Transverse colon (tissue), 4 donors: ENCODE measurements around the gene FOSL1. TPM values are rescaled to one million over a fixed set of nuclear protein-coding genes. Genes with fewer than 3 reads are reported as not detected.

Experiments
- DNase-seq: peaks from one replicate; pipeline ENCODE4 v3.0.0-alpha.2; 2019
- H3K27ac ChIP-seq, 4 donors: fragments of 200-600 bp; sonication (generic); 2 replicates each; pipeline ENCODE4 v1.5.1; 2016 to 2018; ENCODE audit warnings: inconsistent platforms in 4 of 4
- H3K27me3 ChIP-seq: fragments of 200-600 bp; sonication (generic); 2 replicates; pipeline ENCODE4 v1.5.1; 2017; ENCODE audit warnings: inconsistent platforms
- H3K36me3 ChIP-seq, 4 donors: fragments of 200-600 bp; sonication (generic); 2 replicates each; pipeline ENCODE4 v1.5.1; 2017 to 2019; ENCODE audit warnings: inconsistent platforms in 4 of 4
- H3K4me1 ChIP-seq, 4 donors: fragments of 200-600 bp; sonication (generic); 2 replicates each; pipeline ENCODE4 v1.5.1; 2017 to 2020; ENCODE audit warnings: inconsistent platforms in 4 of 4
- H3K4me3 ChIP-seq, 4 donors: fragments of 200-600 bp; sonication (generic); 1 replicate in 1 of 4; 2 replicates in 3 of 4; pipeline versions ENCODE4 v1.5.1 to v1.6.1; 2017 to 2019; ENCODE audit warnings: inconsistent platforms in 4 of 4
- H3K9me3 ChIP-seq, 2 donors: fragments of 200-600 bp; sonication (generic); 2 replicates each; pipeline ENCODE4 v1.5.1; 2017 to 2019; ENCODE audit warnings: inconsistent platforms in 2 of 2
- EP300 ChIP-seq: sonication (generic); formaldehyde crosslinking; IDR thresholded peaks from one replicate; pipeline ENCODE4 v1.6.1; 2017; ENCODE audit warnings: antibody characterized with exemption, low read depth
- POLR2A ChIP-seq: fragments of 450-650 bp; IDR thresholded peaks from one replicate; pipeline ENCODE4 v1.6.1; 2016; ENCODE audit warnings: antibody characterized with exemption, mild to moderate bottlenecking, moderate library complexity
- POLR2AphosphoS5 ChIP-seq, 3 donors: sonication (generic); formaldehyde crosslinking; IDR thresholded peaks; one replicate each; pipeline ENCODE4 v1.6.1; 2016; ENCODE audit warnings: antibody characterized with exemption in 3 of 3
- WGBS, 2 donors: methylation state at CpG; one replicate each; pipeline ENCODE4 v1.1.5; 2018; ENCODE audit warnings: low coverage in 1 of 2; 5-methylcytosine and 5-hydroxymethylcytosine counted together
- in situ Hi-C, 4 donors: fragments of 200-750 bp; cut with MboI; loops; one replicate each; pipeline versions ENCODE4 v1.15.0 to v1.15.1; 2017; ENCODE audit warnings: low sequenced_read_pairs in 3 of 4, low pct_ligation_motif_present in 1 of 4, low pct_unique_long_range_greater_than_20kb in 1 of 4
- intact Hi-C: fragments of 100-400 bp; cut with DNase I; formaldehyde crosslinking; loops from one replicate; pipeline ENCODE4 v1.15.1; 2023; ENCODE audit warnings: low total_unique reads
- total RNA-seq, 4 donors: library from RNA; depleted of rRNA; stranded (reverse); fragments of >200 nt; gene quantifications; one replicate each; pipeline ENCODE4 v1.1.0, GENCODE V29; 2016
- TF ChIP-seq, protein P1 (sequence below), 5 experiments: fragments of 200-600 bp in 3 of 5; fragments of 450-650 bp in 2 of 5; sonication (generic) in 3 of 5; IDR thresholded peaks; 1 replicate in 2 of 5; 2 replicates in 3 of 5; pipeline ENCODE4 v1.5.1; 2016 to 2017; ENCODE audit warnings: antibody characterized with exemption in 5 of 5, inconsistent platforms in 3 of 5, mild to moderate bottlenecking in 2 of 5, moderate library complexity in 1 of 5

FOSL1 gene
- total RNA-seq, 4 donors from 2014 or later, result 1.2 to 11.6 TPM; not detected in 2

DNA sequence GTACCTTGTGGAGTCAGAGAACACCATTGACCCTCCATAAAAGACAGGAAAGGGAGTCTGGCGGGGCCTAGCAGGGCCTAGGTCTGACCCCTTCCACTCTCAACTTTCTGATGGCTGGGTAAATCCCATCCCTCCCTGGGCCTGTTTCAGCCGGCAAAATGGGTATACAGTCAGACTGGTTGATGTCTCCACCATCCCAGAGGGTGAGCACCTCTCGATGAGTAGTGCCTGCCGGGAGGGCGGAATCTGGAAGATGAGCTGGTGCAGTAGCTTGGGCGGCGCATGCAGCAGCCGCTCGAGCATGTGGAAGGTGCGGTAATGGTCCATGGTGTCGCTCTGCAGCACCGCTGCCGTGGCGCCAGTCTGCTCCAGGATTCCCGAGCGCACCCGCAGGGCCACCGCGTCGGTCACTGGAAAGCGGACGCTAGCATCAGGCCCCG lies 12.4 kb downstream of the FOSL1 start:
- peak overlapping the region; percentile 95 to 99 (median 97) for H3K27ac ChIP-seq
- intact Hi-C loops (loop anchor here (2.0 kb wide), 1 partner anchor 31 kb away; the partner anchor contains the start of genes C11orf68 and DRAP1), in situ Hi-C loops (loop anchor here in 3 of 4 donors (10.0 to 25.0 kb wide), 2 partner anchors 97 to 100 kb away; no protein-coding TSS in a partner anchor)
- peaks cover 0 to 5% (median 0%) of the 10 kb centered on the region in 4 donors for H3K36me3 ChIP-seq
- no peaks in the 10 kb centered on the region for H3K27me3 ChIP-seq
- peak overlapping the region; percentile 50 to 79 (median 54) for H3K4me3 ChIP-seq
- H3K4me1 ChIP-seq, result peaks cover 31 to 65% (median 49%) of the 10 kb centered on the region in 4 donors
- 5% methylated on average over 21 of the region's 23 CpGs; no CpG with 5 or more reads in 1 of the 2 donors for WGBS, 2 donors
- H3K9me3 ChIP-seq, result no peaks in the 10 kb centered on the region
- TF ChIP-seq, protein P1, sequence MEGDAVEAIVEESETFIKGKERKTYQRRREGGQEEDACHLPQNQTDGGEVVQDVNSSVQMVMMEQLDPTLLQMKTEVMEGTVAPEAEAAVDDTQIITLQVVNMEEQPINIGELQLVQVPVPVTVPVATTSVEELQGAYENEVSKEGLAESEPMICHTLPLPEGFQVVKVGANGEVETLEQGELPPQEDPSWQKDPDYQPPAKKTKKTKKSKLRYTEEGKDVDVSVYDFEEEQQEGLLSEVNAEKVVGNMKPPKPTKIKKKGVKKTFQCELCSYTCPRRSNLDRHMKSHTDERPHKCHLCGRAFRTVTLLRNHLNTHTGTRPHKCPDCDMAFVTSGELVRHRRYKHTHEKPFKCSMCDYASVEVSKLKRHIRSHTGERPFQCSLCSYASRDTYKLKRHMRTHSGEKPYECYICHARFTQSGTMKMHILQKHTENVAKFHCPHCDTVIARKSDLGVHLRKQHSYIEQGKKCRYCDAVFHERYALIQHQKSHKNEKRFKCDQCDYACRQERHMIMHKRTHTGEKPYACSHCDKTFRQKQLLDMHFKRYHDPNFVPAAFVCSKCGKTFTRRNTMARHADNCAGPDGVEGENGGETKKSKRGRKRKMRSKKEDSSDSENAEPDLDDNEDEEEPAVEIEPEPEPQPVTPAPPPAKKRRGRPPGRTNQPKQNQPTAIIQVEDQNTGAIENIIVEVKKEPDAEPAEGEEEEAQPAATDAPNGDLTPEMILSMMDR (IDR thresholded peaks at IDR 0.05), result no peak
- TF ChIP-seq POLR2A (no peak), EP300 (no peak), POLR2AphosphoS5 (IDR thresholded peaks at IDR 0.05) (no peak)
- no peak for DNase-seq

DNA sequence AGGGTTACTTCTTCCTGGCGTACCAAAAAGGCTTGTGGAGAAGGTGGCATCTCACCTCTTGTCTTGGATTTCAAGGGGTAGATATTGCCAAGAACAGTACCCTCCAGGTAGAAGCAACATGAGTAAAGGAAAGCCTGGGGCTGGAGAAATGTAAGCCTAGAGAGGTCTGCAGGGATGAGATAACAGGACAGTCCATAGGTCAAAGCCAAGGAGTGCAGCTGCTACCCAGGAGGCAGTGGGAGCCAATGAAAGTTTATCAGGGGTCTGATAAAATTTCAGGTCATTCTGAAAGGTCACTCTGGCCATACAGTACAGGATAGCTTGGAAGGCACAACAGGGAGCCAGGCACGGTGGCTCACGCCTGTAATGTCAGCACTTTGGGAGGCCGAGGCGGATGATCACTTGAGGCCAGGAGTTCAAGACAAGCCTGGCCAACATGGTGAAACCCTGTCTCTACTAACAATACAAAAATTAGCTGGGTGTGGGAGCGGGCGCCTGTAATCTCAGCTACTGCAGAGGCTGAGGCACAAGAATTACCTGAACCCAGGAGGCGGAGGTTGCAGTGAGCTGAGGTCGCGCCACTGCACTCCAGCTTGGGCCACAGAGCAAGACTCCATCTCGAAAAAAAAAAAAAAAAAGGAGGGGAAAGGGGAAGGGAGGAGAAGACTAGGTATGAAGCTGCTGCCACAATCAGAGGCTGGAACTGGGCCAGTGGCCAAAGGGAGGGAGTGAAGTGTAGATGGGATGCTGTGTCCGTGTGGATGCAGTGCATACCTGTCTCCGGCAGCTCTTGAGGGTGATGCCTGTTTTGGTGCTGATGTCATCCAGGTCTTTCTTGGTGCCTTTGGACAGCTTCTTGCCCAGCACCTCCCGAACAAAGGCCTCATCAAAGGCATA lies 13.1 kb downstream of the FOSL1 start:
- no peak for TF ChIP-seq POLR2A
- TF ChIP-seq, protein P1 (IDR thresholded peaks at IDR 0.05), result no peak
- no peak for TF ChIP-seq EP300
- no peak for TF ChIP-seq POLR2AphosphoS5 (IDR thresholded peaks at IDR 0.05)
- in situ Hi-C loops (loop anchor here in 3 of 4 donors (10.0 to 25.0 kb wide), 2 partner anchors 98 to 100 kb away; no protein-coding TSS in a partner anchor), intact Hi-C loops (no loop called here)
- peaks cover 24 to 58% (median 43%) of the 10 kb centered on the region in 4 donors for H3K4me1 ChIP-seq
- peaks cover 0 to 5% (median 0%) of the 10 kb centered on the region in 4 donors for H3K36me3 ChIP-seq
- WGBS, 2 donors, result 81 to 100% methylated on average over 1 to 14 of the region's 14 CpGs
- DNase-seq, result peak; percentile 29
- no peaks in the 10 kb centered on the region for H3K9me3 ChIP-seq
- peak overlapping the region; percentile 95 to 99 (median 97) for H3K27ac ChIP-seq
- peak overlapping the region in 2 of 4 donors; percentile 57 to 79 for H3K4me3 ChIP-seq
- H3K27me3 ChIP-seq, result no peaks in the 10 kb centered on the region

DNA sequence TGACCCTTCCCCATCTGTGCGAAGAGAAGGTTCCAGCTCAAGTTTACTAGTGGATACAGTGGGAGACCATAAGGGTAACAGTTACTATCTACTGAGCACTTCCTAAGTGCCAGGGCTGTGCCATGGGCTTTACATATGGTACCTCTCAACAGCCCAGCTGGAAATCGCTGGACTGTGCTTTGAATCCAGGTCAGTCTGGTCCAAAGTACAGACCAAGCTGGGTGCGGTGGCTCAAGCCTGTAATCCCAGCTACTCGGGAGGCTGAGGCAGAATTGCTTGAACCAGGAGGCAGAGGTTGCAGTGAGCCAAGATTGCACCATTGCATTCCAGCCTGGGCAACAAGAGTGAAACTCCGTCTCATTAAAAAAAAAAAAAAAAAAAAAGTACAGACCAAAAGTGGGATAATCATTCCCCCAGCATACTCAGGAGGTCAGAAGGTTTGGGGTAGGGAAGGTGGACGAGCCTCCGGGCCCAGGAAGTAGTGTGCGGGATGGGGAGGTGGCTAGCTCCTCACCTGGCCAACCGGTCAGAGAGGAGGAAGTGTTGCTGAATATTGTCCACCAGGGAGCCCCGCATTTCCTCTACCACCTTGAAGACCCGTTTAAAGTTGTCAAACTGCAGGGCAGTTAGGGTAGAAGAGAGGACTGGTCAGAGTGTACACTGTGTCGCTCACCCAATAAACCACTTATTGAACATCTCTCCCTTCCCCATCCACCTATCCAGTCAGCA lies 14.2 kb downstream of the FOSL1 start:
- no peaks in the 10 kb centered on the region for H3K27me3 ChIP-seq
- H3K27ac ChIP-seq, result peak overlapping the region in 1 of 4 donors; percentile 62
- no peaks in the 10 kb centered on the region for H3K9me3 ChIP-seq
- in situ Hi-C loops, result loop anchor here in 3 of 4 donors (10.0 to 25.0 kb wide), 2 partner anchors 99 to 101 kb away; no protein-coding TSS in a partner anchor
- peaks cover 0 to 5% (median 0%) of the 10 kb centered on the region in 4 donors for H3K36me3 ChIP-seq
- no peak for TF ChIP-seq POLR2A
- peak; percentile 24 for DNase-seq
- intact Hi-C loops, result no loop called here
- peaks cover 19 to 47% (median 32%) of the 10 kb centered on the region in 4 donors for H3K4me1 ChIP-seq
- no peak overlapping the region for H3K4me3 ChIP-seq
- 88 to 93% methylated on average over 6 to 12 of the region's 12 CpGs for WGBS, 2 donors

DNA sequence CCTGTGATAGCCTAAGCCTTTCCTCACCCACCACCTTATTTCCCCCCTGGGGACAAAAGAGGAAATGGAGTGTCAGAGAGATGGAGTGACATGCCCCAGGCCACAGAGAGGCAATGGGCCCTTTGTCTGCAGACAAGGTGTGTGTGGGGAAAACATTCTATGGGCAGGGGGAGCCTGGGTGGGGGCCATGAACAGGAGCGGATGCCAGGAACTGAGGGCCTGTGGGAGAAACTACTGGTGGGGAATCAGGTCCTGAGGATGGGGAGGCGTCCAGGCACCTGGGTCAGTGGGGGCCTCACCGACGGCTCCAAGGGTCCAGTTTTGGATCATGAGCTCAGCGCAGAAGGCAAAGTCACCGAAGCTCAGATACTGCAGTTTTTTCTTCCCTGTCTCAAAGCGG lies 15.0 kb downstream of the FOSL1 start:
- no peak for TF ChIP-seq EP300
- TF ChIP-seq, protein P1 (IDR thresholded peaks at IDR 0.05), result no peak
- TF ChIP-seq POLR2AphosphoS5 (IDR thresholded peaks at IDR 0.05), result no peak
- no peak for TF ChIP-seq POLR2A
- H3K4me1 ChIP-seq, result peaks cover 19 to 43% (median 28%) of the 10 kb centered on the region in 4 donors
- intact Hi-C loops, result no loop called here
- H3K36me3 ChIP-seq, result peaks cover 0 to 5% (median 0%) of the 10 kb centered on the region in 4 donors
- H3K9me3 ChIP-seq, result no peaks in the 10 kb centered on the region
- 79 to 90% methylated on average over 2 to 7 of the region's 7 CpGs for WGBS, 2 donors
- H3K4me3 ChIP-seq, result no peak overlapping the region
- in situ Hi-C loops, result loop anchor here in 3 of 4 donors (10.0 to 25.0 kb wide), 2 partner anchors 100 to 102 kb away; no protein-coding TSS in a partner anchor
- H3K27ac ChIP-seq, result peak overlapping the region in 2 of 4 donors; percentile 49 to 62
- no peaks in the 10 kb centered on the region for H3K27me3 ChIP-seq
- peak; percentile 6 for DNase-seq
